Activated CD4-positive, alpha-beta T cell treated with anti-CD3 and anti-CD28 coated beads, Interleukin-2, amount 10 ng/mL, durations not matched to agents 24 days and 14 days (primary cell): ENCODE data around the gene SLC13A1. TPM values are rescaled to one million over a fixed set of nuclear protein-coding genes. Genes with fewer than 3 reads are reported as not detected.
A peak's percentile ranks its signal among the peaks of the same experiment; 100 is the strongest.

Source experiments
- DNase-seq: peaks from one replicate; pipeline ENCODE4 v3.0.0; 2022
- H3K27ac Mint-ChIP-seq: one replicate; pipeline ENCODE4 v1.8.0; 2022; ENCODE audit warnings: mild to moderate bottlenecking, mixed read lengths
- H3K27me3 Mint-ChIP-seq: one replicate; pipeline ENCODE4 v1.8.0; 2022; ENCODE audit warnings: mixed read lengths
- H3K36me3 Mint-ChIP-seq: one replicate; pipeline ENCODE4 v1.8.0; 2022; ENCODE audit warnings: low read depth, mild to moderate bottlenecking, mixed read lengths
- H3K4me1 Mint-ChIP-seq: one replicate; pipeline ENCODE4 v1.8.0; 2021; ENCODE audit warnings: mixed read lengths
- H3K4me3 Mint-ChIP-seq: one replicate; pipeline ENCODE4 v1.8.0; 2022; ENCODE audit warnings: mild to moderate bottlenecking, moderate library complexity, mixed read lengths
- H3K9me3 Mint-ChIP-seq: one replicate; pipeline ENCODE4 v1.8.0; 2021; ENCODE audit warnings: mixed read lengths
- intact Hi-C: fragments of 100-400 bp; cut with micrococcal nuclease; formaldehyde crosslinking; loops from one replicate; pipeline ENCODE4 v1.15.1; 2023
- total RNA-seq: library from RNA; stranded (reverse); gene quantifications from 2 replicates; pipeline ENCODE4 v1.2.3, GENCODE V29; 2022

The SLC13A1 gene
- total RNA-seq, 1 donor from 2014 or later: not detected

GRCh38 chr7:123075838-123076467 lies 123.8 kb downstream of the SLC13A1 start:
- H3K9me3 Mint-ChIP-seq: no peaks in the 10 kb centered on the region
- no peaks in the 10 kb centered on the region for H3K27me3 Mint-ChIP-seq
- DNase-seq: no peak
- H3K36me3 Mint-ChIP-seq: no peaks in the 10 kb centered on the region
- intact Hi-C loops: no loop called here
- no peak overlapping the region for H3K4me3 Mint-ChIP-seq
- H3K4me1 Mint-ChIP-seq: no peaks in the 10 kb centered on the region
- no peak overlapping the region for H3K27ac Mint-ChIP-seq

DNA sequence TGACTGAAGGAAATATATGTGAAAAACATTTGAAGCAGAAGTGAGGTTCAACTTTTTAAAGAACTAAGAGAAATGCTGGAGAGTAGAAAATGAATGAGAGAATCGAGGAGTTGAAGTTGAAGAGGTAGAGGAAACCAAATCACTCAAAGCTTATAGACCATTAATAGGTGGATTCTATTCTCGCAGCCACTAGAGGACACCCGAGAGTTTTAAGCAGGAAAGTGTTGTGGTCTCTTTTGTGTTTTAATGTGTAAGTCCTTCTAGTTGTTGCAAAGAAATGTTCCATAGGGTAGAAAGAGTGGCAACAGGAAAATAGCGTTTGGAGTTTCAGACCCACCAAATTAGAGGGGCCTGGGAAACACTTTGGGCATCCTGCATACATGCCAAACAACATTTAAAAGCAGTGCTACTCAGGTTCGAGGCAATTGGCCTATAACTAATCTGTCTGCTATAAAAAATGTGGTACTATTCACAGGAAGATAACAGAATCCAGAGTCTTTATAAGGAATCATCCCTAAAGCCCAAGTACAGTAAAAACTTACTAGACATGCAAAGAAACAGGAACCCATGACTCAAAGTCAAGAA lies 129.0 kb downstream of the SLC13A1 start:
- Mint-ChIP-seq H3K4me1 (no peaks in the 10 kb centered on the region), H3K4me3 (no peak overlapping the region), H3K27me3 (no peaks in the 10 kb centered on the region), H3K9me3 (no peaks in the 10 kb centered on the region), H3K27ac (no peak overlapping the region), H3K36me3 (no peaks in the 10 kb centered on the region)
- intact Hi-C loops: no loop called here
- DNase-seq: peak; percentile 35

- H3K36me3 Mint-ChIP-seq: no peaks in the 10 kb centered on the region
- H3K27me3 Mint-ChIP-seq: no peaks in the 10 kb centered on the region
- no peaks in the 10 kb centered on the region for H3K4me1 Mint-ChIP-seq
- no peak overlapping the region for H3K4me3 Mint-ChIP-seq
- intact Hi-C loops: no loop called here
- no peak for DNase-seq
- H3K27ac Mint-ChIP-seq: no peak overlapping the region
- H3K9me3 Mint-ChIP-seq: no peaks in the 10 kb centered on the region
These were observed 132.0 kb downstream of the SLC13A1 start for GRCh38 chr7:123067814-123068213.

Other genes with a start within 250 kb of the SLC13A1 start
- gene TAS2R16, start 204.3 kb downstream of the SLC13A1 start, total RNA-seq: not detected in 2 replicates